GM12873 (cell line): ENCODE data around the gene CLIC5.

Experiments
- CTCF ChIP-seq: IDR thresholded peaks from 2 replicates; pipeline ENCODE4 v1.5.1; 2012; ENCODE audit warnings: low read depth, mild to moderate bottlenecking, moderate library complexity, low read length, control low read depth; ENCODE audit not compliant: insufficient read depth; ENCODE audit errors: missing control alignments

CLIC5 gene

GRCh38 chr6:45881705-45882467, 133.8 kb downstream of the CLIC5 start:
- TF ChIP-seq CTCF, result no peak

GRCh38 chr6:45880676-45881075, 135.0 kb downstream of the CLIC5 start:
- no peak for TF ChIP-seq CTCF

GRCh38 chr6:45880159-45880558, 135.5 kb downstream of the CLIC5 start:
- TF ChIP-seq CTCF, result no peak

GRCh38 chr6:45877970-45878590, 137.6 kb downstream of the CLIC5 start:
- TF ChIP-seq CTCF, result no peak

GRCh38 chr6:45872827-45873365, 142.8 kb downstream of the CLIC5 start:
- no peak for TF ChIP-seq CTCF

- TF ChIP-seq CTCF, result no peak
Observed at GRCh38 chr6:45870531-45870930, 145.1 kb downstream of the CLIC5 start.

- TF ChIP-seq CTCF, result no peak
Observed at GRCh38 chr6:45864651-45865050, 151.0 kb downstream of the CLIC5 start.
